Activated CD8-positive, alpha-beta memory T cell treated with anti-CD3 and anti-CD28 coated beads, Interleukin-2, amount 50 U/mL, for 1 hour (primary cell): ENCODE measurements around the gene FHAD1.
A peak's percentile ranks its signal among the peaks of the same experiment; 100 is the strongest.

Source experiments
- DNase-seq: peaks from one replicate; pipeline ENCODE4 v3.0.0-alpha.2; 2020; ENCODE audit errors: extremely low read depth

Gene FHAD1

GRCh38 chr1:15248216-15248615 lies 1.2 kb downstream of the FHAD1 start:
- no peak for DNase-seq

DNA sequence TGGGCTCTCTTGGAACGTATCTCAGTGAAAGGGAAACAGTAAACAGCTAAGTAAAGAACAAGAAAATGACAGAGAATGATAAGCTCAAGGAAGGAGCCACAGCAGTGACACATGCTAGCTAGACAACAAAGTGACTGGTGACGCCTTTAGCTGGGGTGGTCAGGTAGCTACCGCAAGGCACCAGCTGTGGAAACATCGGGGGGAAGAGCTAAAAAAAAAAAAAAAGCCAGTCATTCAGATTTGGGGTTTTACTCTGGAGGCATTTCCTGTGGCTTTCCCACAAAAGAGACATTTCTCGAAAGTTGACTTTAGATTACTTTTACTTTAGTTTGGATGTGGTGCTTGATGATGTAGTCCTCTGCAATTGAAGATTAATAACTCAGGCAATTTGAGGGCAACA lies 2.1 kb downstream of the FHAD1 start:
- peak; percentile 30 for DNase-seq

DNA sequence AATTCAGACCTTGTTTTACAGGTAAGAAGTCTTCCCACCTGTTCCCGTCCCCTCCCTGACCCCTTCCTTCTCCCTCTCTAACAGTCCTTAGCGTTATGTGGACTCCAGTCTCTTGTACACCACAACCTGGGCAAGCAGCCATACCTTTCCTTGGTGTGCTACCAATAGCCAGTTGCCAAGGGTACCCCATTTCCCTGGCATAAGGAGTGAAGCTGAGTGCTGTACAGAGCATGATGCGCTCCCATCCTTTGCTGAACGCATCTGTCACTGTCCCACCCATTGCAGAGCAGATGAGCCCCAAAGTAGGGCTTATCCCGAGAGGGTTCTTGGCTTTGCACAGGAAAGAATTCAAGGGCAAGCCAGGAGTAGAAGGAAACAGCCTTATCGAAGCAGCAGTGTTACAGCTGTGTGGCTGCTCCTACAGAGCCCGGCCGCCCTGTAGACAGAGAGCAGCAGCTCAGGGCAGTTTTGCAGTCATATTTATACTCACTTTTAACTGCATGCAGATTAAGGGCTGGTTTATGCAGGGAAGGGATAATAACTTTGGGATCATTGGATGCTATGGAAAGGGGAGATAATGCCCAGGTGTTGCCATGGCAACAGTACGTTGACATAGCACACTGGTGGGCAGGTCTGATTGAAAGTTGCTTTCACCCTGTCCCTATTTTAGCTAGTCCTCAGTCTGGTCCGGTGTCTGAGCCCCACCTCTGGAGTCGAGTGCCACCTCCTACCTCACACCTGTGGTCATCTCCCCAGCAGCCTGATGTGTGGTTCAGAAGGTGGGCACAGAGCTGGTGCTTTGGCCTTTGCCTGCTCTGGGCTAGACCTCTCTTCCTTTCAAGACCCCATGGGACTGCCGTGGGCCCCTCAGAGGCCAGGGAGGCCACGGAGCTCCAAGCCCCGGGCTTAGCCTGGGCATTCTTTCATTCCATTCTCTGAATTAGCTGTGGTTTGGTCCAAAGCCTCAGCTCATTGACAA lies 5.1 kb downstream of the FHAD1 start:
- no peak for DNase-seq

DNA sequence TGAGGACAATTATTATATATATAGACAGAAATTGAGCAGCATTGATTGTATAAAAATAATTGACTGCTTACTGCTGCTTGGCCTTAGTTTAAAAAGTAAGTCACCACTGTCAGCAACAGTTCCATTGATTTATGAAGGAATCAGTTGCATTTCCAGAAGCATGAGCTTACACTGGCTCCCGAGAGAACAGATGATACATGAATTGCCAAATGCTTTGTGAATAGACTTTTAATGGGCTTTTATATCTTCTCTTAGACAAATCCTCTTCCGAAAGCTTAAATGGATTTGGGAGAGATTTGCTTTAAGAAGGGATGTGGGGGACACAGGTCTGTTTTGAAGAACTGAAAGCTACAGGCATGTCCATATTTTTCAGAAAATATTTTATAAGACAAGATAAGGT lies 7.5 kb downstream of the FHAD1 start:
- DNase-seq: no peak

GRCh38 chr1:15255582-15256149 lies 8.6 kb downstream of the FHAD1 start:
- no peak for DNase-seq

DNA sequence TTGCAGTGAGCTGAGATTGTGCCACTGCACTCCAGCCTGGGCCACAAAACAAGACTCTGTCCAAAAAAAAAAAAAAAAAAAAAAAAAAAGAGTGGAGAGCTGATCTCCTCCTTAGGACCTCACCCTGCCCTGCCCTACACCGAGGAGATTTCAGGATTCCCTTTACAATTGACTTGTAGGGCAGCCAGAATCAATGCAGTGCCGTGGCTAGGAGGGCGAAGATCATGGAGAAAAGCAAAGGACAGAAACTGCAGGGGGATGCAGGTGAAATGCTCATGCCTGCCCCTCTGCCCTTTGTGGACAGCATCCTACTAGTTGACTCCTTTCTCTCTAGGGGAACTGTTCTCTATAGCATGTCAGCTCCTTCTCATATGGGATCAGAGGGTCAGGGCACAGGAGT lies 9.6 kb downstream of the FHAD1 start:
- no peak for DNase-seq

DNA sequence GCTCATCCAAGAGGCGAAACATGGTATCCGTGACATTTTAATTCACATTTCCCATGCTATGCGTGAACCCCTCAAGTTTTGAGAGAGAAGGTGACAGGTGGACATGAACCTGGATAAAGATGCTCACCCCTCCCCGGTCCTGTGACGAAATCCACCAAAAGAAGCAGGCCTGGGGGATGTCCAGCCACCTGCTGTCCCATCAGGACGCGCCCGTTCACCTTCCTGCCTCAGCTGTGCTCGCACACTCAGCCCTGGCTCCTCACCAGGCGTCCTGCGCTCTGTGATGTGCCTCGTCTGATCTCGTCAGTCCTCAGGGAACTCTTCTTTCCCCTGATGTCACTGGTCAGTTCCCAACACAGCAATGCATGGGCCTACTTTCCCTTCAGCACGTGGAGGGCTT lies 10.3 kb downstream of the FHAD1 start:
- no peak for DNase-seq

- no peak for DNase-seq
These were observed 12.0 kb downstream of the FHAD1 start for GRCh38 chr1:15258833-15259621.

- DNase-seq: no peak
These were observed 12.6 kb downstream of the FHAD1 start for GRCh38 chr1:15259622-15260007.

GRCh38 chr1:15260418-15261154 lies 13.6 kb downstream of the FHAD1 start:
- DNase-seq: no peak

- DNase-seq: no peak
These were observed 14.4 kb downstream of the FHAD1 start for GRCh38 chr1:15261155-15262002.

DNA sequence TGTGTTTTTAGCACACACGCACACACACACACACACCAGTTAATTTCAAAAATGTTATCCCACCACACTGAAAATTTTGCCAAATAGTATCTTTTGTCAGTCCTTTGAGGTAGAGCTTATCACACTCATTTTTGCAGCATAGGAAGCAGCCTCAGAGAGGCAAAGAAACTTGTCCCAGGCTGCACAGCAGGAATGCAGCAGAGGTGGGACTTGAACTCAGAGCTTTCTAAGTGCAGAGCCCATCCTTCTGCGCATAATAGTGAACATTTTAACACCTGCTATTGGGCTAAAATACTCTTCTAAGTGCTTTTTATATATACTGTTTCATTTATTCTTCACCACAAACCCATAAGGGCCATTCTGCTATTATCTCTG lies 15.0 kb downstream of the FHAD1 start:
- DNase-seq: no peak

DNA sequence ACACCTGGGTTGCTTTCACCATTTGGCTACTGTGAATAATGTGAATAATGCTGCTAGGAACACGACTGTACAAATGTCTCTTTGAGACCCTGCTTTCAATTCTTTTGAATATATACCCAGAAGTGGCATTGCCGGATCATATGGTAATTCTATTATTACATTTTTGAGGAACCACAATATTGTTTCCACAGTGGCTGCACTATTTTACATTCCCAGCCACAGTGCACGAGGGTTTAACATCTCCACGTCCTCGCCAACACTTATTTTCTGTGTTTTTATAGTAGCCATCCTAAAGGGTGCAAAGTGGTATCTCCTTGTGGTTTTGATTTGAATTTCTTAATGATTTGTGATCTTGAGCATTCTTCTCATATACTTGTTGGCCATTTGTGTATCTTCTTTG lies 15.7 kb downstream of the FHAD1 start:
- no peak for DNase-seq

DNA sequence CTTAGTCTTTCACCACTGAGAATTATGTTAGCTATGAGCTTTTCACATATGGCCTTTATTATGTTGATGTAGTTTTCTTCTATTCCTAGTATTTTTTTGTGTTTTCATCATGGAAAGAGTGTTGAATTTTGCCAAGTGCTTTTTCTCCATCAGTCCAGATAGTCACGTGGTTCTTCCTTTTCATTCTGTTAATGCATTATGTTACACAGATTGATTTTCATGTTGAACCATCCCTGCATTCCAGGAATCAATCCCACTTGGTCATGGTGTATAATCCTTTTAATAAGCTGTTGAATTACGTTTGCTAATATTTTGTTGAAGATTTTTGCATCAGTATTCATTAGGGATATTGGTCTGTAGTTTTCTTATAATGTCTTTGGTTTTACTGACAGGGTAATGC lies 17.7 kb downstream of the FHAD1 start:
- no peak for DNase-seq

DNA sequence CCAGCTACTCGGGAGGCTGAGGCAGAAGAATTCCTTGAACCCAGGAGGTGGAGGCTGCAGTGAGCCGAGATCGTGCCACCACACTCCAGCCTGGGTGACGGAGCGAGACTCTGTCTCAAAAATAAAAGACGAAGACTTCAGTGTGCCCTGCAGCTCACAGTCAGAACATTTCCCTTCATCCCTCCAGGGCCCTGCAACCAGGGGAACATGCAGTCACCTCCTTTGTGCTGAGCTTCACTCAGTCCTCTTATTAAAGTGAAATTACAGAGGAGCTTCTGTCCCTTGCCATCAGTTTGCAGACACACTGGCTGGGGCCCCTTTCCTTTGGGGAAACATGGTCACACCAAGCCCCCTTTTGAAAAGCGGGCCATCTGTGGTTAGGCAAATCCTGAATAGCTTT lies 24.2 kb downstream of the FHAD1 start:
- no peak for DNase-seq

DNA sequence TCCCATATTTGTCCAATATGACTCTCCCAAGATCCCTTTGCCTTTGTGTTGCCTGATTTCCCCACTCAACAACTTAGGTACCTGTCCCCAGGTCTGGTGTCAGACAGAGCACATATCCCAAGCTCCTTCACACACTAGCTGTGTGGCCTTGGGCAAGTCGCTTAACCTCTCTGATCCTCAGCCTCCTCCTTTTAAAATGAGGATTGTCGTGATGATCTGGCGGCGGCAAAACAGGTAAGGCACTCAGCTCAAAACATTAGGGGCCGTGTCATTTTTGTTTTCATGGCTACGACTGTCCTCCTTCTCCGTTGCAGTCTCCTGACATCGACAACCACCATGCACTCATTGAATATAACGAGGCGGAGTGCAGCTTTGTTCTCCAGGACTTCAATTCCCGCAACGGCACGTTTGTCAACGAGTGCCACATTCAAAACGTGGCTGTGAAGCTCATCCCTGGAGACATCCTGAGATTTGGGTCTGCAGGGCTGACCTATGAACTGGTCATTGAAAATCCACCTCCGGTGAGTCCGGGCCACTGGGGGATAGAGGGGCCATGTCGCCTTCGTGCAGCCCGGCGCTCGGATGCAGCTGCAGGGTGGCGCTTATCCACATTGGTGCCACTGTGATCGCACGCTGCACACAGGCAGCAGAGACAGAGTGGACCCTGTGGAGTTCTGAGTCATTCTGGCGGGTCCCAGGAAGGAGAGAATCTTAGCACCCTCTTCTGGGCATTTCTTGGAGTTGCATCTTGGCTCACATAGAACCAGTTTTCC lies 25.2 kb downstream of the FHAD1 start:
- no peak for DNase-seq

DNA sequence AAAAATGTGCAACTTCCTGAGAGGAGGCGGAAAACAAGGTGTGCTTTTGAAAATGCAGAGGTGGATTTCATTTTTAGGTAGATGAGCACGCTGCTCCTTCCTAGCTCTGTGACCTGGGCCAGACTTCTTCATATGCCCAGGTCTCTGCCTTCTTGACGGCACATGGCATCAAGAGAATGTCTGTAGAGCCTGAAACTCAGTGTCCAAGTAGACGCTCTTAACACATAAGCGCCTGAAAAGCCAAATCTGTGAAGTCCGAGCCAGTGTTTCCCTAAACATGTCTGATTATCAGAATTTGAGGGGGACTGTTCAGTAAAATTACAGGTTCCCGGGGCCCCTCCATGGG lies 25.7 kb downstream of the FHAD1 start:
- DNase-seq: no peak

GRCh38 chr1:15273274-15273673 lies 26.3 kb downstream of the FHAD1 start:
- DNase-seq: no peak

- DNase-seq: no peak
These were observed 29.1 kb downstream of the FHAD1 start for GRCh38 chr1:15275921-15276683.
